COLO668 (cell line): ENCODE data around the gene CELF4.
A peak's percentile ranks its signal among the peaks of the same experiment; 100 is the strongest.

ENCODE experiments used
- DNase-seq: peaks from one replicate; lab custom pipeline; 2025; ENCODE audit not compliant: unreplicated experiment; lab: John Stamatoyannopoulos, UW

CELF4 gene

DNA sequence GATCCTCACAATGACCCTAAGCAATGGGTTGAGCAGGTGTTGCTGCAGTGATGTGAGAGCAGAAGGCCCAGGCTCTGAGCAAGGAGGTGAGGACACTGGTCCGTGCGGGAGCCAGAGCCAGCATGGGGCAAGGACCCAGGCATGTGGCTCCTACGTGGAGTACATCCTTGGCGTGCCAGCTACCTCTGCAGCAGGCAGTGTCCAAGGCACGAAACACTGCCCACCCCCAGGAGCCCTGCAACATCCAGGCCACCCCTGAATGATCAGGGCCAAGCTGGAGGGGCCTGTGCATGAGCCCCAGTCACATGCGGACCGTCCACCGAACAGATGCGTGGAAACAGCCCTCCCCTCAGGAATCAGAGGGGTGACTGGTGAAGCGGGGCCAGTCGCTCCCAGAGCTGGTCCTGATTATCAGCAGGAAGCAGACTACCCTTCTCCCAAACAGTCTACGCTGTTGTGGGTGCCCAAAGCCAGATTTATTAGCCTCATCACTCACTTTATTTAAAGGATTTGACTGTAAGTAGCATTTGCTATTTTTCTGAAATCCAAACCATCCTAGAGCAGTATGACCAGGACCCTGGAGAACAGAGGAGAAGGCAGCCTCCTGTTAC lies 16.8 kb downstream of the CELF4 start:
- DNase-seq = no peak

DNA sequence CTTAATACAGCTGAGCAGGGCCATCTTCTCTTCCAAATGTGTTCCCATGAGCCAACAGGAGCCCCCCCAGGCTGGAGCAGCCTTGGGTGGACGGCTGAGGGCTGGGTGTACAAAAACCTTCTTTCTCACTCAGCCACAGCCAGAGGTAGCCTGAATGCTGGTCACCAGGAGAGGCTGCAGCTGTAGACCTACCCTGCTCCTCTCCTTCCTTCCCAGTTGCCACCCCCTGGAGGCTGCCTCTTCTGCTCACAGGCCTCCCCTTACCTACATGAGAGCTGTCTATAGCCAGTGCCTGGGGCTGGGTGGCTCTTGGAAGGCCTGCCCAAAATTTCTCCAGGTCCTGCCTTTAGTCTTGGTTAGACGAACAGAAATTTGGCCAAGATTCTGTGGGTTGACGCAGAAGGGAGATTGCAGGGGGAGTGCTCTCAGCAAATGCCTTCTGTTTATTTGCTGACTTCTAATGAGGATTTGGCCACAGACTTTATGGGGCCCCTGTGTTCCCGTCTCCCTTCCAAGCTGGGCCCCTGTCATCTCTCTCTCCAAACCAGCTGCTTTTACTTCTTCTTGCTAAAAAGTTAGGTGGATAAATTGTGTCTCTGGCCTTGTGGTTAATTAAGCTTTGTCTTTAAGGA lies 18.3 kb downstream of the CELF4 start:
- DNase-seq = no peak

DNA sequence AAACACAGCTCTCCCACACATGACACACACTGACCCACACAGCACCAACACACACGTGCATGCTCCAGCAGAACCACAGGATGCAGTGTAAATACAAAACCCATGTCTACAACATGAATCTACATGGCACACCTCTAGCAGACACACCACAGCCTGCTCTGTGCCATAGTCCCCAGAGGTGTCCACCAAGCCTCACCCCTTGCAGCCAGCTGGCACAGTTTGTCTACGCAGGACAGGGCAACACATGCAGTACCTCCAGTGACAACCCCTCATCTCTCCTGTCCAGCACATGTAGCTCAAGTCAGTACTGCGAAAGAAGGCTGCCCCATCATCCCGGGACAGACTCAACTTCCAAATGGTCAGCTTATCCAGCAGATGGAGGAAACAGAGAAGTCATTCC lies 18.9 kb downstream of the CELF4 start:
- no peak for DNase-seq

DNA sequence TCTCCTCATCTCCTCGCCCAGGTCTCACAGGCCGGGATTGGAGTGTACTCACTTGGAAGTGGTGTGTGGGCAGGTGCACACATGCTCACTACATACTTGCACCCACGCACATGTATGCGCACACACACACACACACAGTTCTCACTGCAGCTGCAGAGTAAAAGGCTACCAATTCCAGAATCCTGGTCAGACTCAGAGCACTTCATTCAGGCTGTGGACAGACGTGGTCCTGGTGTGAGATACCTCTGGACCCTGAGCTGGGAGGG lies 19.4 kb downstream of the CELF4 start:
- no peak for DNase-seq

DNA sequence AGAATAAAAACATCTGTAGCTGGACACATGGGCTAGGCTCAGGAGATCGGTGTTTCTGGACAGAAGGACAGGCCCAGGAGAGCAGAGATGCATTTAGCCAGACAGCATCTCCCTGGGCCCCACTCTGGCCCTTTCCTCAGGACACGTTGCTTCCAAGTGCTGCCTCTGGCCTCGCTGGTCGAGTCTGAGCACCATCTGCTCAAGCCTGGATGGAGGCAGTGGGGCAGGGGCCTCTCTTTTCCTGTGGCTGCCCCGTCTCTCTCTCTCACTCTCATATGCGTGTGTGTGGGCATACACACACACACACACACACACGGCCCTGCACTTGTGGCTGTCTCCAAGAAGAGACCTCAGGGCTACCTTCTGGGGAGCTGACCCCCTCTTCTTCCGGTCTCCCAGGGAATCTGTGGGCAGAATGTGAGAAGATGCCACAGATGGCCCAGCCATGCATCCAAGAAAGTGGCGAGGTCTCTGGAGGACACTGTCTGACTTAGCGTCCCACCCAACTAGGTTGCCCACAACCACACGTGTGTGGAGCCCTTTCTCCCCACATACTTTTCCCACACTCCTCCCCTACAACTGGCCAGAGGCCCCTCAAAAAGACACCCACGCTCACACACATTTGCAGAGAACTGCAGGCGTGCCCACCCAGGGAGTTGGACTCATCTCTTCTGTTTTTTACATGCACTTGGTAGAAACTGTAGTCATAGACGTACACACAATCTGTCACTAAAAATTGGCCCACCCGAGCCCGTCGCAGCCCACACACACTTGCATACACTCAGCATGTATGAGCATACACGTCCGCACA lies 19.9 kb downstream of the CELF4 start:
- DNase-seq = no peak

DNA sequence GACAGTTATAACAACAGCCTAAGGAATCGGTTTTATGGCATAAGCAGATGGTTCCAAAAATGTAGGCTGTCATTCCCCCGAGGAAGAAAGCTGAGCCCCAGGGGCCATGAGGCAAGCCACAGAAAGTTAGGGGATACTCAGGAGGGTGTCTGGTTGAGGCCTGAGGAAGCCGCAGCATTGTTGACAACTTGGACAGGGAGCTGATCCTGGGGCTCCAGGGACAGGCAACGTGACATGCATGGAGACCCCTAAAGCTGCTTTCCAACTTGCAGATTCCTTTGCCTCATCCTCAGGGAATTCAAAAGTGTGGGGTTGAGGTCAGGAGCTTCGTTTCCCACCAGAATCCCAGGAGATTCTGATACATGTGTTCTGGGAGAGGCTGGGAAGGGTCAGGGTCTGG lies 20.9 kb downstream of the CELF4 start:
- no peak for DNase-seq

DNA sequence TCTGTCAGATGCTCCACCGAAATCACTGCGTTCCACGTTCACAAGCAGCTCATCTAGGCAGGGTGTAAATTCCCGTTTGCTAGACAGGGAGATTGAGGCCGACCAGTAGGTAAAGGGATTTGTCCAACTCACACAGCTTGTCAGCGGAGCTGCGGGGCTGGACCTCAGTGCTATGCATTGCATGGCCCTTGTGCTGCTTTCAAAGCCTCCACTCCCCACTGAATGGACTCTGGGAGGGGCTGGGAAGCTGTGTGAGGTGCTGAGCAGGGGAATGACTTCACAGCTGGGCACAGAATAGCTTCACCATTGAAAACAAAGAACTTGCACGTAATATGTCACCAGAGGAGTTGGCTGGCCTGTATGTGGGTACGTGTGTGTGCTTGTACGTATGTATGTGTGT lies 21.4 kb downstream of the CELF4 start:
- no peak for DNase-seq

DNA sequence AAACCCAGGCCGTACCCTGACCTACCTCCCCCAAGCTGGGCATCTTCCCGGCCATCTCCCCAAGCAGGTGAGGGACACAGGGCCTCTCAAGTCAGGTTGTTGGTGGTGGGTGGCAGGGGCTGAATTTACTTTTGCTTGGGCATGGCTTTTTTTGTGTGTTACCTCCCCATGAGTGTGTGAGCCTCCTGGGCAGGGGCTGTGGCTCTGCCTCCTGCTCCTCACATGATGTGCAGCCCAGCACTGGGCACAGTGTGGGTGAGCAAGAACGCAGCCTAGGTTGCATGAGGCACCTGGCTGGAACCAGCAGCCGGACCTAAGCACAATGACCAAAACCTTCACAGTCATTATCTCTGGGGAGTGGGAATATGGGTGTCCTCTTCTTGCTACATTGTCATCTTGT lies 22.3 kb downstream of the CELF4 start:
- no peak for DNase-seq

DNA sequence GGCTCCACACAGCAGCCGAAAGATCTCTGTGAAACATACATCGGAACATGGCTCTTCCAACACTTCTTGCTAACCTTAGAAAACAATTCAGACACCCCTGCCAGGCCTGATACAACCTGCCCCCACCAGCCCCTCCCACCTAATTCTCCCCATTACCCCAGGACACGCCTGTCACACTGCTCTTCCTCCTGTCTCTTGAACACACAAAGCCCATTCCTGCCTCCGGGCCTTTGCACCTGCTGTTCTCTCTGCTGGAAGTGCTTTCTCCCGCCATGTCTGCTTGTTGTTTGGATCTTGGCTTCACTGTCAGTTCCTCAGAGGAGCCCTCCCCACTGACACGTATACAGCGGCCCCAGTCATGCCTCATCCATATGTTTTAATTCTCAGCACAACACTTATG lies 24.1 kb downstream of the CELF4 start:
- DNase-seq = no peak

DNA sequence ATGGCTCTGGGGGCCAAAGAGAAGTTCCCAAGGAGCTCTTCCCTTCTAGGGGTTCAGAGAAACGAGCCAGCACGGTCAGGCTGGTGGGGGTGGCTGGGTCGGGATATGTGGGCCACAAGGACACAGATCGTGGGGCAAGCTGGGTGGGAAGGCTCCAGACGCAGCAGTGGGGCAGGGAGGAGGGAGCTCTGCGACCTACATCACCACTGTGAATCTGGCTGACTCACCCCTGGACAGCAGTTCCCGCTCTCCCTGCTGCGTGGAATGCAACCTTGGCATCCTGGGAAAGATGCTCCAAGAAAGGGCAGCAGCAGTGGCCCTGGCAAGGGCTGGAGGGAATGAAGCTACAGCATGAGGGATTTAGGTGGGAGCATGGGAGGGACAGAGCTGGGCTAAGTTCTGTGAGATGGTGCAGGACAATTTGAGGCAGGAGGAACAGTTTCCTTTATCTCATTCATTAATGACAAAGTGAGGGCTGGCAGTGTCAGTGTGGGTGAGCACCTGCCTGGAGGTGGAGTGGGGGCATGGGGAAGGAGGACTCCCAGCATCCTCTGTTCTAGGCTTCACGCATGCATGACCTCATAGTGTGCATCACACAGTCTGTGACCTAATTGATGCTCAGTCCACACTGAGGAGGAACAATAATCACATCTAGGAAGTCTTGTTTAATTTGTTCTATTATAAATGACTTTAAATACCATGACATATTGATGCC lies 25.0 kb downstream of the CELF4 start:
- DNase-seq = peak; percentile 12

DNA sequence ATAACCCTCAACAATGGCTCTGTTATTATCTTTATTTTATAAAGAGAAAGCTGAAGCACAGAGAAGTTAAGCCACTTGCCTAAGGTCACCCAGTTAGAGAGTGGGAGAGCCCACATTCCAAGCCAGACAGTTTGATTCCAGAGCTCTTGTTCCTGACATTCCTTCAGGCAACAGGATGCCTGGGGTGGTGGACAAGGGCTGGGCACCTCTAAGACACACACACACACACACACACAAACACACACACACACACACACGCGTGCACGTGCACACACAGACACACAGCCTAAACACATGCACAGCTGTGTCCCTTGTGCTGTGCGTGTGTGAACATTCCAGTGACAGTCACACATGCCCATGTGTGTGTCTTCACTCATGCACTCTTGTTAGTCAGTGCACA lies 26.4 kb downstream of the CELF4 start:
- DNase-seq = no peak

DNA sequence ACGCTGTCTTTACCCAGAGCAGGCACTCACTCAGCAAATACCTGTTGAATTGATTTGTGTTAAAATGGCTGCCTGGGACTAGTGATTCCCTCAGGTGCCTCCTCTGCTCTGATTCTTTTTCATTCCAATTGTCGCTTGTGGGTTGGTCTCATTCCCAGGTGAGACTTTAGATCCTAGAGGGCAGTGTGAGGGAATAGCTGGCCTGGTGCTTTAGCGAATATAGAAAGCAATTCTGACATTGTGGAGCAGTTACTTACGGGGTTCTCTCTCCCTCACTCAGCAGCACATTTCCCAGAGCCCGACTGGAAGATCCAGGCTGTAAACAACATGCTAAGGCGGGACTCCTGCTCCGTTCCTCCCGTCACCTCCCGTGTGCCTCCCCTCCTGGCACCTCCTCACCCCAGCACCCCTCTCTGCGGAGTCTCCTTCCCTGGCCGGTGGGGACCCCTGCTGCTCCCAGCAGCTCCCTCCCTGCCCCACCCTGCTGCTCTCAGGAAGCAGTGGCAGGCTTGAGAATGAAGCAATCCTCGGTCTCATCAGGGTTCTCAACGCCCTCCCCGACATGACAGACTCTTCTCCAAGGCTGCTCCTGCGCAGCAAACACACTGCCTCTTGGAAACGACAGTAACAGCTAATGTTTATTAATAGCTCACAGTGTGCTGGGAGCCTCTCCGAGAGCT lies 26.9 kb downstream of the CELF4 start:
- no peak for DNase-seq

DNA sequence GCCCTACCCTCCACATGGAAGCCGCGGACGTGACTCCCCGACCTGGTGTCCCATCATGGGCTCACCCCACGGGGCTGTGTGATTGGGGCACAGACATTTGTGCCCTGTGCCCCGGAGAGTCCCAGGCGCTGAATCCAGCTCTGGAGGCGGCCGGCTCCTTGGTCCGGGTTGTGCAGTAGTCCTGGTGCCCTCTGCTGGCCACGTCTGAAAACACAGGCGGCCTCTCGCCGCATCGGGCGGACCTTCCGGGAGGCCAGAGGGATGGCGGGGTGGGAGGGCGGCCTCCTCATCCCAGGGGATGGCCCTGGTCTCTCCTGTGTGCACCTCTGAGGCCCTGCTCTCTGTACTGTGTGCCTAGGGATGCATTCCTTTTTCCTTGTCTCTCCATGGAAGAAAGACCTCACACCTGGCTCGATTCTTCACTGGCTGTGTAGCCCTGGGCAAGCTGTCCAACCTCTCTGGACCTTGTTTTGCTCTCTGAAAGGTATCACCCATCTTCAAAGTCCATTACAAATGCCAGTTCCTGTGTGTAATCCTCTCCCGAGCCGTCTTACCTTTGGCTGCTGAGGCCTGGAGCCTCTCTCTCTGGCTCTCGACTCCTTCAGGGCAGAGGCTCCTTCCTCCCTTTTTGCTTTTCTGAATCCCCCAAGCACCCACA lies 27.6 kb downstream of the CELF4 start:
- peak; percentile 68 for DNase-seq

DNA sequence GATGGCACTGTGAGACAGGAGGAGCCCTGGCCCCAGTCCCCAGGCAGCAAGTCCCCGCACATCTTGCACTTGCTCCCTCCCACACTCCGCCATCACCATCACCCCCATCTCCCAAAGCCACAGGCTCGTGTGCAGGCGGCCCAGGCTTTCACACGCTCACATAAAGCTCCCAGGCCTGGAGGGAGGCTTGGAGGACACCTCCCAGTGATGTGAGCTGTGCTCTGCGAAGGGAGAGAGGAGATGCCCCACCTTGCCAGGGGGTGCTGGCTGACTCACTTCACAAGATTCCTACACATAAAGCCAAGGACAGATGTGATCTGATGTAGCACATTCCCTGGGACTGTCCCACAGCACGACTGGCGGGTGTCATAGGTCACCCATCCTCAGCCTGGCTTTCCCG lies 28.9 kb downstream of the CELF4 start:
- DNase-seq = no peak

DNA sequence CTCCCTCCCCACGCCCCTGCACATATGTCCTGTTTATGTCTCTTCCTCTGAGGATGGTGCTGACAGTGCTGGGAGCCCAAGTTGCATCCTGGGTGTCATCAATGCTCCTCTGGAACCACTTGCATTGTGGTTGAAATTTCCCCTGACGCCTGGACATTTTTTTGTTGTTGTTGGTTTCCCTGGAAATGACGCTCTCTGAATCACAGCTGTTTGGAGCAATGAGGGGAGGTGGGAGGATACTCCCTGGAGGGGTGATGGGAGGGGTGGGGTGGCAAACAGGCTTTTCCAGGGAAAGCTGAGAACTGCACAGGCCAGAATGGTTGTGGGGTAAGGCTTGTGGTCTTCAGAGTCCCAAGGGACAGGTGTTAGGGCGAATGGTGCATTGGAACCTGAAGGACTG lies 29.6 kb downstream of the CELF4 start:
- no peak for DNase-seq

DNA sequence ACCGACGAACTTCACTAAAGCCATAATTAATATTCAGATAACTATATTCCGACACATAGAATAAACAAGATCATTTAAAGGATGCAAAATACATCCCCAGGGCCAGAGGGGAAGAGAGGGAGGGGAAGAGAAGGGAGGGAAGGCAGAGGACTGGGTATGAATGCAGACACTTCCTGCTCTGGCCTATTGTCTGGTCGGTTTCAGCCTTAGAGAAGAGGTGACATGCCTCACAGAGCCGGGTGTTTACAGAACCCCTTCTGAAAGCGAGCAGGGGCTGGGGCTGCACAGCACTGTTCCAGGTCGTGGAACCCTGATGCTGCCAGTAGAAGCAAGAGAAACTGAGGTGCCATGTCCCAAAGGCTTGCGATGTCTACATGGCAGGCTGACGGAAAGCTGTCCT lies 31.0 kb downstream of the CELF4 start:
- DNase-seq = no peak

DNA sequence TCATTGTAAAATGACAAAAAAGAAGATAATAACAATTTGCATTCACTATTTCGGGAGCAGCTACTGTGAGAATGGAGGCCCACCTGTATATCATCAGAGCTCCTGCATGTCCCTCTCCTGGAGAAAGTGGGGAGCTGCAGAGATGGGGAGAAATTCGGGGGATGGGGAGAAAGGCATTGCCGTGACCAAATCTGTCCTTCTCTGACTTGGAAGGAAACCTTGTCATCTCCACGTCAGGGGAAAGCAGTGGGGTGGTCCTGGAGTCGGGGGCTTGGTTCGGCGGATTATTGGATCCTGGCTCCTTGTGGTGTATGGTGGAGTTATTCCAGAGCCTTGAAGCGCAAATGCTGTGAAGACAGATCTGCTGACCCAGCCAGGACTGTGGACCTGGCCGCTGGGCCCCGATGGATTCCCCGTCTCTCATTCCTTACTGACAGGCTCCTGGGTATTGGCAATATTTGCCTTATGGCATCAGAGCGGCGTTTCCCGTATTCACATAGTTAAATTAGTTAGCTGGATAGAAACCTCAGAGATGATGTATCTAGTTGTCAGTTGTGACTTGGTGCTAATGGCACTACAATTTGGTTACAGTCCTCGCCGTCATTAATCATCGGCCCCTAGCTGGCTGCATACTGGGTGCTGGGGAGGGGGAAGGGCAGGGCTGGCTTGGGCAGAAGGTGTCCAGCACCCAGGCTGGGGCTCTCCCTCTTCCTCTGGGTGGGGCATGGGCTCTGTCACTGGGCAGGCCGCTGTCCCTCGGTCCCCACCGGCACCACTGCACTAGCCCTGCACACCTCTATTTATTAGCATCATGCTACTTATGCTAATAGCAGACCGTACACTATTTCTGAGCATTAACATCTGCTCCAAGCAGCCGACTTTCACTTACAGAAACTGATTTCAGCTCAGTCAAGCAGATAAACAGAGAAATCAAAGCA lies 31.7 kb downstream of the CELF4 start:
- DNase-seq = no peak

DNA sequence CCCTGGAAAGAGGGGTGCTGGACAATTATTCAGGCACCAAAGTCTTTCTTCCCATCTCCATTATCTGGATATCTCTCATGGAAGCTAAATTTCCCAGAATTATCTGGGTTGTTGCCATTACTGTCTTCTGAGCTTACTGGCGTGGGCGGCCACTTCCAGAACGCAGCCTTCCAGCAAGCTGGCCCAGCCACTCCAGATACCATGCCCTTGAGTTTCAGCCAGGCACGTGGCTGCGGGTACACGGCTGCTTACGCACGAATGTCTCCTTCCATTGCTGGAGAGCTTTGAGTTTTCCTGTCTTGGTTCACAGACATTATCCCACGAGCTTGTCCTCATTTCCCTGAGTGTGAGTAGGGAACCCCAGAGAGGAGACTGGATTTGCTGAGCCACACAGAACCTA lies 32.7 kb downstream of the CELF4 start:
- no peak for DNase-seq

DNA sequence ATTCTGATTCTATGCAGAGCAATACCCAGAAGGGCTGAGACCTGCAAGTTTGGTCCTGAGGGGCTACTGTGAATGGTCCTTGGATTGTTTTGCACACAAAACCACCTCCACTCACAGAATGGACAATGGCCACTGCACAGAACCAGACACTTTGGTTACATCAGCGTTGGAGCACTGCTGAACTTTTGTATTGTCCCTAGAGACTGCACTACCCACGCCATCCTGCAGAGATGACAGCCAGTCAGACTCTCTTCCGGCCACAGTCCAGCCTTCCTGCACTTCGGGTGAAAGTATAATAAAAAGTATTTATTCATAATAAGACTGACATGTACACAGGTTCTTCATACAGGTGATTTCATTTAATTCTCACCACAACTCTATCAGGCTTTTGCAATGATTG lies 35.7 kb downstream of the CELF4 start:
- DNase-seq = no peak

DNA sequence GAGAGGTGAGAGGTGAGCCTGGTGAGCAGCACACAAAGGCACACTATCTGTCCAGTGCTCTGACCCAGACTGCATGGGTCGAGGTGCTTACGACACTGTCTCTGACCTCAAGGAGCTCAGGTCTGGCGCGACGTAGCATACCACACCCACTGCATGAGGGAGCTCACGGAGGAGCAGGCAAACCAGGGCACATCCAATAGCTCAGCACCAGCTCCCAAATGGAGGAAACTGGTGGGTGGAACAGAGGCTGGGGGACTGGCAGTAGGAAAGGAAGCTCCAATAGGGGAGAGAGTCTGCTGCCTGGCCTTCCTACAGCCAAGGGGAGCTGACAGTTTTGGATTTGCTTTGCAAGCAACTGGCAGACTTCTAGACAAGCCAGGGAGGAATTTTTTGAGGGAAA lies 36.3 kb downstream of the CELF4 start:
- DNase-seq = no peak
